Measurements from ENCODE around the gene MDM4. TPM values are rescaled to one million over a fixed set of nuclear protein-coding genes. Genes with fewer than 3 reads are reported as not detected.
A peak's percentile ranks its signal among the peaks of the same experiment; 100 is the strongest.

Gene MDM4
- total RNA-seq, 3 donors from 2014 or later: 52.9 to 84.2 (median 80.2) TPM

DNA sequence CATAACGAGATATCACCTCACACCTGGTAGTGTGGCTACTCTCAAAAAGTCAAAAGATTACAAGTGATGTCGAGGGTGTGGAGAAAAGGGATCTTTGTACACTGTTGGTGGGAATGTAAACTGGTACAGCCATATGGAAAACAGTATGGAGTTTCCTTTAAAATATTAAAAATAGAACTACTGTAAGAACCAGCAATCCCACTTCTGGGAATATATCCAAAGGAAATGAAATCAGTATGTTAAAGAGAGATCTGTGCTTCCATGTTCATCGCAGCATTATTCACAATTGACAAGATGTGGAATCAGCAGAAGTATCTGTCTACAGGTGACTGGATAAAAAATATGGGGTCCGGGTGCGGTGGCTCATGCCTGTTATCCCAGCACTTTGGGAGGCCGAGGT lies 14.0 kb upstream of the MDM4 start:
- DNase-seq (no peak), ATAC-seq (no peak)
- Histone ChIP-seq H3K36me3 (ENCODE audit: low read depth) (no peaks in the 10 kb centered on the region), H3K4me1 (ENCODE audit: low read depth) (peaks cover 11% of the 10 kb centered on the region), H3K4me3 (no peak overlapping the region), H3K9me3 (no peaks in the 10 kb centered on the region)
- intact Hi-C loops (cut with DNase I, micrococcal nuclease): loop anchor here (5.0 kb wide), 2 partner anchors 55 to 70 kb away; no protein-coding TSS in a partner anchor
- TF ChIP-seq, protein P1, sequence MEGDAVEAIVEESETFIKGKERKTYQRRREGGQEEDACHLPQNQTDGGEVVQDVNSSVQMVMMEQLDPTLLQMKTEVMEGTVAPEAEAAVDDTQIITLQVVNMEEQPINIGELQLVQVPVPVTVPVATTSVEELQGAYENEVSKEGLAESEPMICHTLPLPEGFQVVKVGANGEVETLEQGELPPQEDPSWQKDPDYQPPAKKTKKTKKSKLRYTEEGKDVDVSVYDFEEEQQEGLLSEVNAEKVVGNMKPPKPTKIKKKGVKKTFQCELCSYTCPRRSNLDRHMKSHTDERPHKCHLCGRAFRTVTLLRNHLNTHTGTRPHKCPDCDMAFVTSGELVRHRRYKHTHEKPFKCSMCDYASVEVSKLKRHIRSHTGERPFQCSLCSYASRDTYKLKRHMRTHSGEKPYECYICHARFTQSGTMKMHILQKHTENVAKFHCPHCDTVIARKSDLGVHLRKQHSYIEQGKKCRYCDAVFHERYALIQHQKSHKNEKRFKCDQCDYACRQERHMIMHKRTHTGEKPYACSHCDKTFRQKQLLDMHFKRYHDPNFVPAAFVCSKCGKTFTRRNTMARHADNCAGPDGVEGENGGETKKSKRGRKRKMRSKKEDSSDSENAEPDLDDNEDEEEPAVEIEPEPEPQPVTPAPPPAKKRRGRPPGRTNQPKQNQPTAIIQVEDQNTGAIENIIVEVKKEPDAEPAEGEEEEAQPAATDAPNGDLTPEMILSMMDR (IDR thresholded peaks at IDR 0.05): no peak

DNA sequence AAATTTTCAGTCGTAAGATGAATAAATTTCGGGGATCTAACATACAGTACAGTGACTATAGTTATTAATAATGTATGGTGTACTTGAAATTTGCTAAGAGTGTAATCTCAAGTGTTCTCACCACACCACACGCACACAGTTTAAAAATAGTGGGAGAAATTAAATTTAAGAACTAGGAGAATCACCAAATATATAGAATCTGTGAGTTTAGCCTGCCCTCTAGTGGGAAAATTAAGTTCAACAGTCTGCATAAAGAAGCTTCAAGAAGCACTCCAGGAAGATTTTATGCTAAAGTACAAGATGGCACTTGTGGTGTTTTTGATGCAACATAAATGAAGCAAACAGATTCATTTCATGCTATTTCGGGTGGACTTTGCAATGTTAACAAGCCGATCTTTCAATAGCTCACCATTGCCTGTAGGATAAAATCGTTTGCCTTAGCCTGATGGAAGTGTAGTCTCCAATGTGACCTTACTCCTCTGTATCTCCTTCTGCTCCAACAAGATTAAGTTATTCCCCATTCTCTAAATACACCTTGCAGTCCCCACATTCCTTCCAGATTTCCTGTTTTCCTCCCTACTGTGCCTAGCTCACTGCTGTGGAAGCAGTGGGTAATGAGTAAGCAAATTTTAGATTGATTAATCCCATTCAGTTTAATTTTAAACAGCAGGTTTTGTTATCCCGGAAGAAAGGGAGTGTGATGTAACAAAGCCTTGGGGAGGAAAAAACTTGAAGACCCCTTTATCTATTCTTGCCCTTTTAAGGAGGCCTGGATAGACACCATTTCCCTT lies 12.9 kb upstream of the MDM4 start:
- Histone ChIP-seq H3K9me3 (no peaks in the 10 kb centered on the region), H3K4me3 (no peak overlapping the region), H3K4me1 (ENCODE audit: low read depth) (peaks cover 18% of the 10 kb centered on the region), H3K36me3 (ENCODE audit: low read depth) (no peaks in the 10 kb centered on the region)
- TF ChIP-seq, protein P1 (IDR thresholded peaks at IDR 0.05): peak; percentile 55
- DNase-seq: peak in 1 of 3 donors; percentile 81
- intact Hi-C loops (cut with DNase I, micrococcal nuclease): loop anchor here (5.0 kb wide), 2 partner anchors 56 to 71 kb away; no protein-coding TSS in a partner anchor
- ATAC-seq: peak; percentile 43

DNA sequence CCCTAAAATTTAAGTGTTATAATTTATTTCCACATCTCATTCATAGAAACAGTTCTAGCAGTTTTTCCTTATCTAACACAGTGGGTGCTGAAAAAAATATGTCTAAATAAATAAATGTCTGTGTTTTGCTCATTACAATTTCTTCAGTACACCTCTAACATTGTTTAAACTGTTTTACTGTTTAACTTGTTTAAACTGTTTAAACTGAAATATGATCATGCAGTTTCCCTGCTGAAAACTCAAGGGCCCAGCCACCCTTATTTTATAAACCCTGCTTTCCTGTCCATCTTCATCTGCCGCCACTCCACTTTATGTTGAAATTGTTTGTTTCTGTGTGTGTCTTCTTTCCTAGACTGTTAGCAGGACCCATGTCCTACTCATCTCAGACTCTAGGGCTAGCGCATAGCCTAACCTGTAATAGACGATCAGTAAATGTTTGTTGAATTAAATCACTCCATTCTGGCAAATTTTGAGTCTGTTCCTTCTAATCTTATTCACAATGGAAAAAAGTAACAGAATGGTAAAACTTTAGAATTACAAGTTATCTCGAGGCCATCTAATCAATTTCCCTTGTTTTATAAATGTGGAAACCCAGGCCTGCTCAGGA lies 12.2 kb upstream of the MDM4 start:
- H3K4me1 ChIP-seq (ENCODE audit: low read depth): peaks cover 18% of the 10 kb centered on the region
- no peak overlapping the region for H3K4me3 ChIP-seq
- TF ChIP-seq, protein P1 (IDR thresholded peaks at IDR 0.05): no peak
- intact Hi-C loops (cut with DNase I, micrococcal nuclease): loop anchor here (5.0 kb wide), 2 partner anchors 57 to 72 kb away; no protein-coding TSS in a partner anchor
- no peaks in the 10 kb centered on the region for H3K36me3 ChIP-seq (ENCODE audit: low read depth)
- H3K9me3 ChIP-seq: no peaks in the 10 kb centered on the region
- ATAC-seq: no peak
- DNase-seq: no peak

DNA sequence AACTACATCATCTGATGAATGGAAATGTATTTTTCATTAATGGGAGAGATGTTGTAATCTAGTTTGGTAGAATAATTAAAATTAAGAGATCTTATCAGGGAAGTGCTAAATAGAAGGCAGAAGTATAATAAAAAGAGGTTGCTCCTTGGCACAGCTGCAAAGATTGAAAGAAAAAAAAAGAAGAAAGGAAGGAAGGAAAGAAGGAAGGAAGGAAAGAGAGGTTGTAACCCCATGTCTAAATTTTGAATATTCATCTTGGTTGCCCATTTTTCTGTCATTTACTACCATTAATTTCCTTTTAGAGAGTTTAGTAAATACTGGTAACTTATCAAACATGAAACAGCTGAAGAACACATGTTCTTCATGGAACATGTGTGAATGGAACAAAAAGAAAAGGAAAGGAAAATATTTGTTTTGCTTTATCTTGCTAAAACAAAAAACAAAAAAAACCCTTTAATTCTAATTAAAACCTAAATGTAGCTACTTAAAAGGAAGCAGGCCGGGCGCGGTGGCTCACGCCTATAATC lies 10.5 kb upstream of the MDM4 start:
- TF ChIP-seq, protein P1 (IDR thresholded peaks at IDR 0.05): no peak
- Histone ChIP-seq H3K9me3 (no peaks in the 10 kb centered on the region), H3K36me3 (ENCODE audit: low read depth) (no peaks in the 10 kb centered on the region), H3K4me1 (ENCODE audit: low read depth) (peaks cover 18% of the 10 kb centered on the region), H3K4me3 (peak overlapping the region; percentile 4)
- no peak for DNase-seq
- ATAC-seq: no peak
- intact Hi-C loops (cut with DNase I, micrococcal nuclease): no loop called here

DNA sequence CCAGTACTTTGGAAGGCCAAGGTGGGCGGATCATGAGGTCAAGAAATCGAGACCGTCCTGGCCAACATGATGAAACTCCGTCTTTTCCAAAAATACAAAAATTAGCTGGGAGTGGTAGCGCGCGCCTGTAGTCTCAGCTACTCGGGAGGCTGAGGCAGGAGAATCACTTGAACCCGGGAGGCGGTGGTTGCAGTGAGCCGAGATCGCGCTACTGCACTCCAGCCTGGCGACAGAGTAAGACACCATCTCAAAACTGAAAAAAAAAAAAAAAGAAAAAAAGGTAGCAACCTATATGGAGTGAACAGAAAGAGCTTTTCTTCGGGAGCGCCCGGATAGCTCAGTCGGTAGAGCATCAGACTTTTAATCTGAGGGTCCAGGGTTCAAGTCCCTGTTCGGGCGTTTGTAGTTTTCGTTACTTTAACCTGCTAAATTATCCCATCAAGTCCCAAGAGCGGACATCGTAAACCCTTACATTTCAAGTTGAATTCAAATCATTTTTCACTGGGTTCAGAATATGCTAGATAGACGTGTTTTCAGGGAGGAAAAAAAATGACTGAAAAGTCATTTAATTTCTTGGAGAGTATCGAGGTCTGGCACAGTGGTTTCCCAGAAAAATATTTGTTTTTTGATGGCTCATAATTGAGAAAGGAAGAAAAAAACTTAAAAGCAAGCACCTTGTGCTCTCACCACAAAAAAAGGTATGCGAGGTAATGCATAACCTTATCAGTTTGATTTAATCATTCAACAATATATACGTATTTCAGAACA lies 9.8 kb upstream of the MDM4 start:
- H3K9me3 ChIP-seq: no peaks in the 10 kb centered on the region
- DNase-seq: peak; percentile 71 to 77 (median 75)
- H3K4me1 ChIP-seq (ENCODE audit: low read depth): peaks cover 18% of the 10 kb centered on the region
- TF ChIP-seq, protein P1 (IDR thresholded peaks at IDR 0.05): no peak
- peak; percentile 85 for ATAC-seq
- H3K36me3 ChIP-seq (ENCODE audit: low read depth): no peaks in the 10 kb centered on the region
- peak overlapping the region; percentile 4 for H3K4me3 ChIP-seq
- intact Hi-C loops (cut with DNase I, micrococcal nuclease): no loop called here
